Measurements from ENCODE around the gene UBTD2. TPM values are rescaled to one million over a fixed set of nuclear protein-coding genes. Genes with fewer than 3 reads are reported as not detected.

The UBTD2 gene
- total and polyA plus RNA-seq, 9 of the 15 experiments (the other 6 are each of a cell fraction or from before 2014, with no cell fraction given), result 0.01 to 0.46 (median 0.15) TPM; not detected in 1

DNA sequence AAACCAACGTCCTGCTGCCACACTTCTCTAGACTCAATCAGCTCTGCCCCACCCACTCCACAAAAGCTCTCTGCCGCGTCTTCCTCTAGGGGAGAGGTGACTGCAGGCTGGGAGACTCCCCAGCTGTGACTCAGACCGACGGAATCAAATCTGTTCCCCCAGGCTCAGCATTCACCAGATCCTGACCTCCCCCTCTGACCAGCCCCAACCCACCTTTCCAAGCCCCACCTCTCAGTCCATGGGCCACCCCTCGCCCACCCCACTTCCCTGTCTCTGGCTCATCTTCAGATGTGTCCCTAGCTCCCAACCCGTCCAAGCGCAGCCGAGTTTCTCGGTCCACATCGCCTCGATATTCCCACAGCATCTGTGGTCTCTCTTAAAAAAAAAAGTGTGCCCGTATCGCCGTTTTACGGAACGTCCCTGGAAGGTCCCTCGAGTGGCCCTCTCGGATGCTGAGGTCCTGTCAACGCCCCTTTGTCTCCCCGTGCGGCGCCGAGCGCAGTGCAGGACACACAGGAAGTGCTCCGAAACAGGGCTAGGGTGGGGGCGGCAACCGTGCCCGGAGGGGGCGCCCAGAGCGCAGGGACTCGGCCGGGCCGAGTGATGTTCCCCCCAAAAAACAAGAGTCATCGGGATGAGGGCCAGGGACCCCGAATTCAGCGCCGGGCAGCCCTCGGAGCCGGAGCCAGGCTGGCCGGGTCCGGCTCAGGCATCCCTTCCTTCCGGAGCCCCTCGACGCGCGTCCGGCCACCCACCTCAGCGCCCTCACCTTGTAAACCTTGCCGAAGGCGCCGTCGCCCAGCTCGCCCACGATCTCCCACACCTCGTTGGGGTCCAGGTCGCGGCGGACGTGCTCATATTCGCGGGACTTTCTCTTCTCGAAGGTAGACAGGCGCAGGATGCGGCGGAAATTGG is 96.2 kb downstream of the UBTD2 start:
- Histone ChIP-seq H3K9ac (ENCODE audit: insufficient read depth in 1 of 2, low read depth in 2 of 2, low read length in 2 of 2) (peak overlapping the region; percentile 76 to 93), H3K4me1 (replicated peaks in 1 of 2; ENCODE audit: control insufficient read depth in 2 of 2, insufficient read depth in 2 of 2, low read length in 2 of 2) (peaks cover 7 to 19% of the 10 kb centered on the region in 2 experiments; a peak in 3 of 5 replicates), H3K4me3 (peak overlapping the region; percentile 60), H4K20me1 (replicated peaks; ENCODE audit: control insufficient read depth, insufficient read depth, low read length) (0 out of 2 replicates have a peak, but pooled peaks cover 3% of the 10 kb centered on the region), H3K27me3 (ENCODE audit: control insufficient read depth in 2 of 2, insufficient read depth in 2 of 2, low read length in 2 of 2) (no peaks in the 10 kb centered on the region), H3K9me1 (ENCODE audit: control insufficient read depth, insufficient read depth, low read length) (no peaks in the 10 kb centered on the region), H3K36me3 (ENCODE audit: control insufficient read depth, insufficient read depth, low read length) (no peaks in the 10 kb centered on the region), H2AFZ (ENCODE audit: low read depth, low read length) (peak overlapping the region; percentile 99), H3K9me3 (replicated peaks; ENCODE audit: control insufficient read depth, insufficient read depth, low read depth, low read length) (no peaks in the 10 kb centered on the region), H3K4me2 (ENCODE audit: insufficient read depth, low read length) (peak overlapping the region; percentile 92), H3K79me2 (ENCODE audit: control insufficient read depth, insufficient read depth, low read length) (no peaks in the 10 kb centered on the region), H3K27ac (ENCODE audit: extremely low read depth, low read depth, low read length) (no peak overlapping the region)
- intact Hi-C loops (cut with micrococcal nuclease), result loop anchor here (1.0 to 5.0 kb wide), 6 partner anchors 45 to 275 kb away; no protein-coding TSS in a partner anchor
- peak; percentile 42 to 76 (median 54) for DNase-seq (ENCODE audit: extremely low read depth in 1 of 4, low spot score in 3 of 4)
- under 1% methylated on average over 57 of the region's 66 CpGs for WGBS (ENCODE audit: insufficient coverage, low coverage, missing lambda C conversion rate)
- in situ Hi-C loops (cut with MboI), result loop anchor here (5.0 kb wide), 1 partner anchor 75 kb away; no protein-coding TSS in a partner anchor
- ATAC-seq, result peak; percentile 53
- no TSS peak for BruUV-seq (replicated peaks)
- POLR2A ChIA-PET, result interaction anchor here (0.8 to 1.4 kb wide), 9 partner anchors 8 to 105 kb away, joined by 3 to 4 read pairs (median 3); no protein-coding TSS in a partner anchor
- peak; percentile 80 for FAIRE-seq
- CTCF ChIA-PET (ENCODE audit: low intra/inter-chr PET ratio), result interaction anchor here (2.4 kb wide), 1 partner anchor 81 kb away, joined by 26 read pairs; no protein-coding TSS in a partner anchor
- TF ChIP-seq GABPB1 (CRISPR knock-in tag; IDR thresholded peaks at IDR 0.05), result no peak
- peak; percentile 66 for TF ChIP-seq GABPA (tag; conservative IDR thresholded peaks at IDR 0.05; ENCODE audit: low read depth)
- TF ChIP-seq KDM2B (CRISPR knock-in tag; IDR thresholded peaks at IDR 0.05), result peak; percentile 96
- TF ChIP-seq, protein P1, sequence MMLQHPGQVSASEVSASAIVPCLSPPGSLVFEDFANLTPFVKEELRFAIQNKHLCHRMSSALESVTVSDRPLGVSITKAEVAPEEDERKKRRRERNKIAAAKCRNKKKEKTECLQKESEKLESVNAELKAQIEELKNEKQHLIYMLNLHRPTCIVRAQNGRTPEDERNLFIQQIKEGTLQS (IDR thresholded peaks at IDR 0.05), result peak; percentile 24; the same call in 1 of the 2 replicates
- TF ChIP-seq, protein P1 (CRISPR knock-in tag; conservative IDR thresholded peaks at IDR 0.05), result no peak
- TF ChIP-seq KDM4B (IDR thresholded peaks at IDR 0.05; ENCODE audit: borderline replicate concordance in 2 of 2, low read depth in 1 of 2), result peak in 1 of 2 experiments; percentile 23; a peak in 1 of 4 replicates
- no peak for TF ChIP-seq SIN3B (IDR thresholded peaks at IDR 0.05; ENCODE audit: low read depth)
- TF ChIP-seq TAF9B (IDR thresholded peaks at IDR 0.05; ENCODE audit: partially characterized antibody), result no peak
- TF ChIP-seq U2AF1 (optimal IDR thresholded peaks at IDR 0.05; ENCODE audit: low read depth, low read length), result peak; percentile 7
- TF ChIP-seq SMARCA5 (IDR thresholded peaks at IDR 0.05), result peak; percentile 53; the same call in 1 of the 2 replicates
- TF ChIP-seq, protein P2, sequence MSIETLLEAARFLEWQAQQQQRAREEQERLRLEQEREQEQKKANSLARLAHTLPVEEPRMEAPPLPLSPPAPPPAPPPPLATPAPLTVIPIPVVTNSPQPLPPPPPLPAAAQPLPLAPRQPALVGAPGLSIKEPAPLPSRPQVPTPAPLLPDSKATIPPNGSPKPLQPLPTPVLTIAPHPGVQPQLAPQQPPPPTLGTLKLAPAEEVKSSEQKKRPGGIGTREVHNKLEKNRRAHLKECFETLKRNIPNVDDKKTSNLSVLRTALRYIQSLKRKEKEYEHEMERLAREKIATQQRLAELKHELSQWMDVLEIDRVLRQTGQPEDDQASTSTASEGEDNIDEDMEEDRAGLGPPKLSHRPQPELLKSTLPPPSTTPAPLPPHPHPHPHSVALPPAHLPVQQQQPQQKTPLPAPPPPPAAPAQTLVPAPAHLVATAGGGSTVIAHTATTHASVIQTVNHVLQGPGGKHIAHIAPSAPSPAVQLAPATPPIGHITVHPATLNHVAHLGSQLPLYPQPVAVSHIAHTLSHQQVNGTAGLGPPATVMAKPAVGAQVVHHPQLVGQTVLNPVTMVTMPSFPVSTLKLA (conservative IDR thresholded peaks at IDR 0.05), result peak in 1 of 2 experiments; percentile 15; a peak in 1 of 4 replicates
